HTR-8/SVneo (cell line): Measurements from ENCODE around the gene GPR89A.
"Not testable (repeated sequence)": the region's sequence is repeated elsewhere in the genome, so short reads cannot be mapped to it uniquely, and the experiment has no call there.

Experiments used
- DNase-seq: peaks from one replicate; pipeline ENCODE4 v3.0.0; 2011; ENCODE audit warnings: low spot score, mixed read lengths; ENCODE audit not compliant: insufficient read length
- FAIRE-seq: peaks from 2 replicates; lab custom pipeline; 2011; peaks lifted over from hg19 to GRCh38; lab: Jason Lieb, UNC

The GPR89A gene

GRCh38 chr1:145673217-145673616, 65.4 kb downstream of the GPR89A start:
- not testable (repeated sequence) for FAIRE-seq, DNase-seq

GRCh38 chr1:145684858-145685257, 77.1 kb downstream of the GPR89A start:
- not testable (repeated sequence) for FAIRE-seq, DNase-seq

- FAIRE-seq, DNase-seq: not testable (repeated sequence)
Measured at GRCh38 chr1:145686078-145686477, 78.3 kb downstream of the GPR89A start.

GRCh38 chr1:145688328-145688727, 80.5 kb downstream of the GPR89A start:
- no peak for FAIRE-seq
- no peak for DNase-seq

- DNase-seq (no peak), FAIRE-seq (no peak)
Measured at GRCh38 chr1:145688924-145689323, 81.1 kb downstream of the GPR89A start.

GRCh38 chr1:145689922-145690321, 82.1 kb downstream of the GPR89A start:
- FAIRE-seq (no peak), DNase-seq (no peak)

- DNase-seq (no peak), FAIRE-seq (no peak)
Measured at GRCh38 chr1:145690587-145691558, 83.1 kb downstream of the GPR89A start.

GRCh38 chr1:145692785-145693443, 85.1 kb downstream of the GPR89A start:
- DNase-seq: no peak

GRCh38 chr1:145695821-145696629, 88.2 kb downstream of the GPR89A start:
- DNase-seq (no peak), FAIRE-seq (no peak)

More at GRCh38 chr1:145692785-145693443, 85.1 kb downstream of the GPR89A start:
- no peak for FAIRE-seq

GRCh38 chr1:145696630-145696960, 88.8 kb downstream of the GPR89A start:
- FAIRE-seq: no peak
- DNase-seq: no peak

- FAIRE-seq (no peak), DNase-seq (no peak)
Measured at GRCh38 chr1:145701306-145701862, 93.6 kb downstream of the GPR89A start.

GRCh38 chr1:145702052-145702451, 94.3 kb downstream of the GPR89A start:
- DNase-seq (no peak), FAIRE-seq (no peak)

GRCh38 chr1:145702826-145703225, 95.0 kb downstream of the GPR89A start:
- no peak for DNase-seq
- FAIRE-seq: no peak

- FAIRE-seq (no peak), DNase-seq (no peak)
Measured at GRCh38 chr1:145705622-145706021, 97.8 kb downstream of the GPR89A start.

GRCh38 chr1:145706086-145706664, 98.4 kb downstream of the GPR89A start:
- no peak for FAIRE-seq
- peak; percentile 45 for DNase-seq

- no peak for FAIRE-seq
- no peak for DNase-seq
Measured at GRCh38 chr1:145707183-145707867, 99.5 kb downstream of the GPR89A start, which contains the start of gene PDZK1. Gene PDZK1, minus strand, starts transcription at chr1:145707368. Its CDS starts 19,347 bp downstream, at chr1:145688021.

- no peak for FAIRE-seq
Measured at GRCh38 chr1:145708063-145708462, 100.3 kb downstream of the GPR89A start.

GRCh38 chr1:145710291-145711027, 102.7 kb downstream of the GPR89A start:
- DNase-seq: no peak

More at GRCh38 chr1:145708063-145708462, 100.3 kb downstream of the GPR89A start:
- DNase-seq: no peak

More at GRCh38 chr1:145710291-145711027, 102.7 kb downstream of the GPR89A start:
- no peak for FAIRE-seq
